Testis (tissue), 2 donors: ENCODE data around the gene ATP2A2.

Experiments used
- CTCF ChIP-seq, 3 experiments: fragments of 450-650 bp in 2 of 3; fragments of 200-600 bp in 1 of 3; sonication (generic) in 1 of 3; IDR thresholded peaks; one replicate each; pipeline ENCODE4 v1.5.1; 2016 to 2019; ENCODE audit warnings: antibody characterized with exemption in 3 of 3, mild to moderate bottlenecking in 2 of 3, moderate library complexity in 1 of 3
- POLR2A ChIP-seq: fragments of 450-650 bp; IDR thresholded peaks from one replicate; pipeline ENCODE4 v1.6.1; 2017; ENCODE audit warnings: antibody characterized with exemption, mild to moderate bottlenecking, moderate library complexity

- TF ChIP-seq POLR2A (no peak), CTCF (IDR thresholded peaks at IDR 0.05) (no peak)
Measured at GRCh38 chr12:110382683-110383082, 101.6 kb downstream of the ATP2A2 start.
